Breast epithelium (tissue), 4 donors: Measurements from ENCODE around the gene NRXN3. TPM values are rescaled to one million over a fixed set of nuclear protein-coding genes. Genes with fewer than 3 reads are reported as not detected.

Experiments used
- DNase-seq, 2 donors: peaks; one replicate each; pipeline ENCODE4 v3.0.0-alpha.2; 2019; ENCODE audit warnings: low spot score in 2 of 2
- H3K27ac ChIP-seq, 2 donors: fragments of 200-600 bp; sonication (generic) in 1 of 2; one replicate each; pipeline ENCODE4 v1.5.1; 2016 to 2019; ENCODE audit warnings: mild to moderate bottlenecking in 1 of 2
- H3K27me3 ChIP-seq, 2 donors: fragments of 200-600 bp; sonication (generic) in 1 of 2; one replicate each; pipeline versions ENCODE4 v1.5.1 to v1.6.0; 2017 to 2019; ENCODE audit warnings: control low read depth in 1 of 2, mild to moderate bottlenecking in 1 of 2
- H3K36me3 ChIP-seq: fragments of 200-600 bp; one replicate; pipeline ENCODE4 v1.5.1; 2019
- H3K4me1 ChIP-seq, 2 donors: fragments of 200-600 bp; sonication (generic); one replicate each; pipeline ENCODE4 v1.5.1; 2016 to 2019; ENCODE audit warnings: control low read depth in 1 of 2
- H3K4me3 ChIP-seq, 3 donors: fragments of 200-600 bp; sonication (generic); 1 replicate in 2 of 3; 2 replicates in 1 of 3; pipeline ENCODE4 v1.5.1; 2016 to 2019; ENCODE audit warnings: mild to moderate bottlenecking in 3 of 3, moderate library complexity in 2 of 3
- H3K9me3 ChIP-seq, 2 donors: fragments of 200-600 bp; sonication (generic) in 1 of 2; one replicate each; pipeline ENCODE4 v1.5.1; 2016 to 2019; ENCODE audit warnings: control low read depth in 1 of 2
- CTCF ChIP-seq, 3 donors: fragments of 450-650 bp; IDR thresholded peaks; one replicate each; pipeline ENCODE4 v1.5.1; 2016 to 2017; ENCODE audit warnings: antibody characterized with exemption in 3 of 3, mild to moderate bottlenecking in 3 of 3, moderate library complexity in 3 of 3
- POLR2A ChIP-seq: fragments of 450-650 bp; IDR thresholded peaks from one replicate; pipeline ENCODE4 v1.6.1; 2016; ENCODE audit warnings: antibody characterized with exemption, mild to moderate bottlenecking, moderate library complexity
- POLR2AphosphoS5 ChIP-seq, 3 donors: sonication (generic); formaldehyde crosslinking; IDR thresholded peaks; one replicate each; pipeline ENCODE4 v1.6.1; 2017; ENCODE audit warnings: antibody characterized with exemption in 3 of 3
- intact Hi-C: fragments of 100-400 bp; cut with DNase I; formaldehyde crosslinking; loops from one replicate; pipeline ENCODE4 v1.15.1; 2023; ENCODE audit warnings: low total_unique reads
- total RNA-seq, 3 donors: library from RNA; depleted of rRNA; stranded (reverse); fragments of >200 nt; gene quantifications; one replicate each; pipeline ENCODE4 v1.1.0, GENCODE V29; 2016

NRXN3 gene
- total RNA-seq, 3 donors from 2014 or later: 2.9 to 3.6 (median 3.5) TPM

- Histone ChIP-seq H3K27me3 (peaks cover 0 to 3% of the 10 kb centered on the region in 2 donors), H3K4me3 (no peak overlapping the region), H3K4me1 (no peaks in the 10 kb centered on the region), H3K36me3 (no peaks in the 10 kb centered on the region), H3K27ac (no peak overlapping the region), H3K9me3 (no peaks in the 10 kb centered on the region)
- no peak for TF ChIP-seq POLR2A
- no peak for TF ChIP-seq CTCF (IDR thresholded peaks at IDR 0.05)
- no peak for TF ChIP-seq POLR2AphosphoS5 (IDR thresholded peaks at IDR 0.05)
- no peak for DNase-seq
- intact Hi-C loops: no loop called here
These were observed 62.2 kb downstream of the NRXN3 start for GRCh38 chr14:78232231-78233000.

GRCh38 chr14:78238141-78238540 is 68.0 kb downstream of the NRXN3 start:
- no peaks in the 10 kb centered on the region for H3K9me3 ChIP-seq
- no peak overlapping the region for H3K27ac ChIP-seq
- H3K4me1 ChIP-seq: no peaks in the 10 kb centered on the region
- DNase-seq: no peak
- no peak overlapping the region for H3K4me3 ChIP-seq
- no peak for TF ChIP-seq POLR2A
- TF ChIP-seq CTCF (IDR thresholded peaks at IDR 0.05): no peak
- no peak for TF ChIP-seq POLR2AphosphoS5 (IDR thresholded peaks at IDR 0.05)
- H3K36me3 ChIP-seq: no peaks in the 10 kb centered on the region
- H3K27me3 ChIP-seq: no peaks in the 10 kb centered on the region
- intact Hi-C loops: no loop called here

GRCh38 chr14:78240567-78240966 is 70.4 kb downstream of the NRXN3 start:
- no peaks in the 10 kb centered on the region for H3K9me3 ChIP-seq
- no peaks in the 10 kb centered on the region for H3K4me1 ChIP-seq
- TF ChIP-seq CTCF (IDR thresholded peaks at IDR 0.05) (no peak), POLR2AphosphoS5 (IDR thresholded peaks at IDR 0.05) (no peak), POLR2A (no peak)
- intact Hi-C loops: no loop called here
- H3K36me3 ChIP-seq: no peaks in the 10 kb centered on the region
- H3K4me3 ChIP-seq: no peak overlapping the region
- H3K27ac ChIP-seq: no peak overlapping the region
- no peaks in the 10 kb centered on the region for H3K27me3 ChIP-seq
- DNase-seq: no peak

- Histone ChIP-seq H3K27ac (no peak overlapping the region), H3K4me1 (no peaks in the 10 kb centered on the region), H3K9me3 (no peaks in the 10 kb centered on the region), H3K4me3 (no peak overlapping the region), H3K36me3 (no peaks in the 10 kb centered on the region), H3K27me3 (no peaks in the 10 kb centered on the region)
- TF ChIP-seq CTCF (IDR thresholded peaks at IDR 0.05): no peak
- no peak for TF ChIP-seq POLR2AphosphoS5 (IDR thresholded peaks at IDR 0.05)
- TF ChIP-seq POLR2A: no peak
- intact Hi-C loops: no loop called here
- DNase-seq: no peak
These were observed 71.9 kb downstream of the NRXN3 start for GRCh38 chr14:78242086-78242485.

- no peak overlapping the region for H3K27ac ChIP-seq
- H3K27me3 ChIP-seq: no peaks in the 10 kb centered on the region
- intact Hi-C loops: no loop called here
- DNase-seq: no peak
- no peaks in the 10 kb centered on the region for H3K4me1 ChIP-seq
- H3K4me3 ChIP-seq: no peak overlapping the region
- no peak for TF ChIP-seq POLR2AphosphoS5 (IDR thresholded peaks at IDR 0.05)
- TF ChIP-seq CTCF (IDR thresholded peaks at IDR 0.05): no peak
- no peak for TF ChIP-seq POLR2A
- H3K9me3 ChIP-seq: no peaks in the 10 kb centered on the region
- no peaks in the 10 kb centered on the region for H3K36me3 ChIP-seq
These were observed 73.0 kb downstream of the NRXN3 start for GRCh38 chr14:78243187-78243586.
